NCI-H1092 treated with DMSO at 0.1 percent for 48 hours (cell line): ENCODE data around the gene ADAMTS16.

ENCODE experiments used
- DNase-seq: peaks from one replicate; lab custom pipeline; 2025; lab: John Stamatoyannopoulos, UW

ADAMTS16 gene

GRCh38 chr5:5289537-5289936 is 149.4 kb downstream of the ADAMTS16 start:
- DNase-seq, result no peak

GRCh38 chr5:5290674-5291334 is 150.7 kb downstream of the ADAMTS16 start:
- no peak for DNase-seq

- no peak for DNase-seq
These were observed 151.2 kb downstream of the ADAMTS16 start for GRCh38 chr5:5291357-5291756.

- no peak for DNase-seq
These were observed 152.9 kb downstream of the ADAMTS16 start for GRCh38 chr5:5293029-5293428.

GRCh38 chr5:5294429-5294828 is 154.3 kb downstream of the ADAMTS16 start:
- DNase-seq, result no peak

- no peak for DNase-seq
These were observed 155.2 kb downstream of the ADAMTS16 start for GRCh38 chr5:5295351-5295750.

GRCh38 chr5:5296051-5296450 is 155.9 kb downstream of the ADAMTS16 start:
- DNase-seq, result no peak

GRCh38 chr5:5297432-5298067 is 157.4 kb downstream of the ADAMTS16 start:
- DNase-seq, result no peak

- no peak for DNase-seq
These were observed 158.0 kb downstream of the ADAMTS16 start for GRCh38 chr5:5298068-5298633.

GRCh38 chr5:5298841-5299541 is 158.9 kb downstream of the ADAMTS16 start:
- DNase-seq, result no peak

GRCh38 chr5:5301176-5301575 is 161.0 kb downstream of the ADAMTS16 start:
- DNase-seq, result no peak

GRCh38 chr5:5302201-5302600 is 162.1 kb downstream of the ADAMTS16 start:
- DNase-seq, result no peak

GRCh38 chr5:5303242-5303641 is 163.1 kb downstream of the ADAMTS16 start:
- no peak for DNase-seq

- DNase-seq, result no peak
These were observed 164.4 kb downstream of the ADAMTS16 start for GRCh38 chr5:5304361-5305020.

- DNase-seq, result no peak
These were observed 166.6 kb downstream of the ADAMTS16 start for GRCh38 chr5:5306696-5307095.

- no peak for DNase-seq
These were observed 168.2 kb downstream of the ADAMTS16 start for GRCh38 chr5:5308319-5308718.

- DNase-seq, result no peak
These were observed 169.5 kb downstream of the ADAMTS16 start for GRCh38 chr5:5309645-5310044.

GRCh38 chr5:5313101-5313635 is 173.0 kb downstream of the ADAMTS16 start:
- no peak for DNase-seq

- no peak for DNase-seq
These were observed 174.0 kb downstream of the ADAMTS16 start for GRCh38 chr5:5314166-5314565.

GRCh38 chr5:5314626-5315025 is 174.5 kb downstream of the ADAMTS16 start:
- DNase-seq, result no peak

- DNase-seq, result no peak
These were observed 175.2 kb downstream of the ADAMTS16 start for GRCh38 chr5:5315068-5315980.
